NCI-H345 (cell line): ENCODE results near the gene ENTREP3.

Experiments
- DNase-seq: peaks from one replicate; lab custom pipeline; 2025; lab: John Stamatoyannopoulos, UW

Gene ENTREP3

DNA sequence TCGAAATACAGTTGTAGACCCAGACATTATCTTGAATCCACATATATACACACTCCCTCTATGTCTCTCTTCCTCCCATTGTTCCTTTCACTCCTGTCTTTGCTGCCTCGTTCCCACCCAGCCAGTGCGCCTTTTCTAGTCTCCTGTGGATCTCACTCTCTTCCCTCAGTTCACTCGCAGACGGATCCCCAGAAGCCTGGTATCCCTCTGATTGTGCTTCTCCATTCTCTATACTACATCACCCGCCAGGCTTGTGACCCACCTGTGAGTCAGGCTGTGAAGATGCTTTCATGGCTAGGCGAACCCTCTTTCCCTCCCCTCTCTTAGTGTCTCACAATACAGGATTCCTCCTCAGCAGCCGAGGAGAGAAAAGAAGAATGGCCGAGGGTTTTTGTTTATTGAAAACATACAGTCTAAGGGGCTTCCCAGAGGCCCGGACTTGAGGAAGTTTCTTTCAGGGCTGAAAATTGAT lies 23.4 kb upstream of the ENTREP3 start:
- no peak for DNase-seq

GRCh38 chr1:155277902-155278688 lies 22.8 kb upstream of the ENTREP3 start:
- DNase-seq = peak; percentile 89

GRCh38 chr1:155277070-155277901 lies 22.0 kb upstream of the ENTREP3 start, which contains the start of gene HCN3:
Gene HCN3 (plus strand): TSS chr1:155277463. CDS start chr1:155277591, 128 bp downstream.
- DNase-seq = peak; percentile 100

GRCh38 chr1:155273343-155274245 lies 18.3 kb upstream of the ENTREP3 start, which contains the start of gene CLK2:
Gene CLK2 (minus strand): TSS chr1:155273504. CDS start chr1:155270977, 2,527 bp downstream.
- peak; percentile 100 for DNase-seq

DNA sequence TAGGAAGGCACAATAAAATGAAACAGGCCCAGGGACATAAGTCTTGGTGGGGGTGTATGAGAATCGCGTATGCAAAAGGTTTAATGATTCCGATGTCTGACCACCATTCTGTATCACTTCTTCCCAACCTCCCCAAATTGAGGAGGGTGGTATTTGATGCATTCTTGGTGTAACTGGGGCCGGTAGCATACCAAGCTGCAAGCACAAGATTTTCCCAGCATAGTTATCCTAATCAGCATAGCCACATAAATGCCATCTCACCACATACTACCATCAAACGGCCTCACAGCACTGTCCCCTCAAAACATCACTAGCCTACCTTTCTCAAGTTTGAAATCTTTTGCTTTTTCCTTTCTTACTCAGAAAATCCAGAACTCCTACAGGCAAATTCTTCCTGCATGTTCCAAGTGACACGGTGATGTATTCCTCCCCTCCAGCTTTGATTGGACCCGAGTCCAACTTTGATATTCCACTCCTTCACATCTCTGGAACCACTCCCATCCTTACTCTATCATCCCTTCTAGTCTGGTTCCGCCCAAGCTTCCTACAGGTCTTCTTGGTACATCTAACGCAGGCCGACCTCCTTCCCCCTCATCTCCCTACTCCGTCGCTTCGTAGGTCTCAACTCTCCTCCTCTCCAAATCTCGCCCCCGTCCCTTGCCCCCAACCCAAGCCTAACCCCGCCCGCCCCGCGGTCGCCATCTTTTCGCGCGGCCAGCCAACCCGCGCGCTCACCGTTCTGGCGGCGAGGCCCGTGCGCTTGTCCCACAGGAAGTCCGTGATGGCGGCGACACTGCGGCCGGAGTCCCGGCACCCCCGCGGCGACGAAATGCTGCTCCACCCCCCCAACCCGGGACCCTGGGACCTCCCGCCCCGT lies 17.4 kb upstream of the ENTREP3 start:
- DNase-seq = peak; percentile 89

- DNase-seq = no peak
Observed at GRCh38 chr1:155269381-155269780, 14.1 kb upstream of the ENTREP3 start.

- DNase-seq = no peak
Observed at GRCh38 chr1:155268630-155269029, 13.3 kb upstream of the ENTREP3 start.

- DNase-seq = no peak
Observed at GRCh38 chr1:155267373-155267772, 12.1 kb upstream of the ENTREP3 start.

GRCh38 chr1:155266553-155266952 lies 11.3 kb upstream of the ENTREP3 start:
- DNase-seq = no peak

- DNase-seq = no peak
Observed at GRCh38 chr1:155263067-155263466, 7.8 kb upstream of the ENTREP3 start.

DNA sequence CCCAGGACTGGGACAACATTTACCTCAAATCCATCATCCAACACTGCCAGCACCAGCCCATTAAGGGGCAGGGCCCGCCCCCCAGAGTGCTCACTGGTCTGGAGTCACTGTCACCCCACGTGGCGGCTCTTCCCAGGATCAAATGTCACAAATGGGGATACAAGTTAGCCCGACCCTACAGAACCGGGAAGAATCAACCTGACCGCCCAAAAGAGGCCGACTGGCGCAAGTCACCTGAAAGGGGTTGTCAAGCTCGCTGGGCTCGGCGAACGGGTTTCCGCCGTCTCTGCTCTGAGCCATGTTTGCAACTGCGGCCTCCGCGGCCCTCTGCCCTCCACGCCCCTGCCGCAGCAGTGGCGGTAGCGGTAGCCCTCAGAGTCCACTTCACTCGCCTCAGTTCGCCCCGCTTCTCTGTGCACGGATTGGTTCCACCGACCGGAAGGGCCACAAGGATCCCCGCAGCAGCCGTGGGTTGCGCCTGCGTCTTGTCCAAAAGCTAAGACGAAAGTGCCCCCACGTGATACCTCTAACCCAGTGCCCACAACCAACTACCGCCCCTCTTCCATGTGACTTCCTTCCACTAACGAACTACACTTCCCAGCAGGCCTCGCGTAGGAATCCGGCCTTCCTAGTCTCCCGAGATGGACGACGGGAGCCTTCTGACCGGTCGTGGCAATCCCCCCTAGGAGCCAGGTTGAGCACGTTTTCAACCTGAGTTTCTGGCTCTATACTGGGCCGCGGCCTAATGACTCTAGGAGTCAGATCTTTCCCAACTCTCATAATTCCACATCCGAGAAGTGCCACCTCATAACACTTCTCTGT lies 6.8 kb upstream of the ENTREP3 start, which contains the start of gene SCAMP3:
SCAMP3 (minus strand) TSS at position 509 of the 822 bp plus-strand sequence; CDS start at position 300, 209 bp downstream.
- peak; percentile 100 for DNase-seq

- DNase-seq = no peak
Observed at GRCh38 chr1:155261493-155261851, 6.2 kb upstream of the ENTREP3 start.

GRCh38 chr1:155260276-155260675 lies 5.0 kb upstream of the ENTREP3 start:
- no peak for DNase-seq

DNA sequence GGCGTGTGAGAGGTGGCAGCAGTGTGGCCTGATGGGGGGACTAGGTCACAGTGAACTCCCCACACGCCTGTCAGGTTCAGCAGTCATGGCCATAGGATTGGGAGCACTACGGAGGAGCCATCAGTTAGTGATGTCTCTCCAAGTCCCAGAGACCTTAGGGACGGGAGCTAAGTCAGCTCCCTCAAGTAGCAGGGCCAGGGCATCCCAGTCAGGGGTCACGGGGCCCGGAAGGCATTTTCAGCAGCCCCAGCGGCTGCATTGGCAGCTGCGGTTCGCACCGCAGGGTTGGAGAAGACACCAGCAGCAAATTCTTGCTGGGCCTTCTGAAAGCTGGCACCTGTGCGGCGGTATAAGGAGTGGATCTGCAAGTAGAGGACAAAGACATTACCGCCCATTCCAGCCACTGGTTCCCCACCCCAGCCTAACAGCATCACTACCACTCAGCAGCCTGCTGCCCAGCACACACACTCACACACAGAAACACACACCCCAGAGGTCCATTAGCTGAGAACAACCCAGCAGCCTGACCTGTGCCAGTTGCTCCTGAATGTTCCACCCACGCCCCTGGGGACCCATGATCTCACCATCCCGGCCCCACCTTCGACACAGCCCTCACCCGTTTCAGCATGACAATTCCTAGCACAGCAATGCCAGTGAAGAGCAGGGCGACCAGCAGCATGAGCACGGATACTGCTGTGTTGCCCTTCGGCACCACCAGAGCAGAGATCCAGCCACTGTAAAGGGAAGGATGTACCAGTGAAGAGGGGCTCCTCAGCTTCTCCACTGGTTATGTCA lies 972 bp upstream of the ENTREP3 start:
- no peak for DNase-seq

DNA sequence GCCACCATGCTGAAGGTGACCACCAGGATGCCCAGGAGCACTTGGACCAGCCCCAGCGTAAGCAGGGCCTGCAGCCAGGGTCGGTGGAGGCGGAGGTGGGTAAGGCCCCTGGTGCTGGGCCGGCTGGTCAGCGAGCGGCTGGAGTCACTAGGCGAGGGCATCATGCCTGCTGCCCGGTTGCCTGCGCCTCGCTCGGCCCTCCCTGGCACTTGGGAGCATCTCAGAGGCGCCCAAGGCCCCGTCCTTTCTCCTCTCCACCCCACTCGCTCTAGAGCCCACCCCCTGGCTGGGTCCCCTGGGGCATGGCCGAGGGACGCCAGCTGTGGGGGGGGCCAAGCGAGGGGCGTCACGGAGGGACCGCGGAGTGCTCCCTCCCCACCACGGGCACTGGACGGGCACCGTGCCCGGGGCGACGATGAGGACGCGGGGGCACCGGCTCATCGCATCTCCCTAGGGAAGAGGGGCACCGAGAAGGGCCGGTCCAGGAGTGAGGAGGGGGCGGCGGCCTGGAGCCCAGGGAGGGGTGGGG lies 505 bp downstream of the ENTREP3 start:
- peak; percentile 61 for DNase-seq

DNA sequence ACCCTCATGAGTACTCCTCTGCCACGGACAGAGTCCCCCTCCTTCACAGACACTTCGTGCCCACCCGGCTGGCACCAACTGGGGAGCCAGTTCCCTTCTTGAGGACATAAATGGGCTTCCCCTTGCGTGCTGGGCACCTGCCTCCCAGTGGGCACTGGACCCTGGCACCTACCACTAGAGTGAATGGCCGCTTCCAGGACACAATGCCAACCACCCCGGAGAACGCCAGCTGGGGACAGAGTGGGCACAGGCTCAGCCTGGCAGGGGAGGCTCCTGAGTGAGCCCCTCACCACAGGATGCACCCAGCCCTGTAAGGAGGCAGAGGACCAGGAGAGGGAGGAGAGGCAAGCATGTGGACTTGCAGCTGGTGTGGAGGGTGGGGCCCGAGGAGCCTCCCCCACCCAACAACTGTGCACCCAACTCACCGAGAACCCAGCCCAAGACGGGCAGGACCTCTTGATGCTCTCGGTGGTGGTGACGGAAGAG lies 1.0 kb downstream of the ENTREP3 start:
- DNase-seq = no peak

- no peak for DNase-seq
Observed at GRCh38 chr1:155253797-155254196, 1.5 kb downstream of the ENTREP3 start.

DNA sequence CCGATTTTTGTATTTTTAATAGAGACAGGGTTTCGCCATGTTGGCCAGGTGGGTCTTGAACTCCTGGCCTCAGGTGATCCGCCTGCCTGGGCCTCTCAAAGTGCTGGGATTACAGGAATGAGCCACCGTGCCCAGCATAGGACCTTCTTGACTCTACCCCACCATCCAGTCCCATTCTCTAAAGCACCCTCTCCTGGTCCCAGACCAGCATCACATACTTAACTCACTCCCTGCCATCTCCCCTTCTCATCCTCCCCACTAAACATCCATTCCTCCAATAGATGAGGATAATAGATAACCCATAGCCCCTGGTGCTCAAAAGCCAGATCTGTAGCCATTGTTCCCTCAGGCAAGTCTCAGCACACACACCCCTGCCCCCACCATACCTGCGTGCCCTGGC lies 2.1 kb downstream of the ENTREP3 start:
- DNase-seq = no peak

- DNase-seq = no peak
Observed at GRCh38 chr1:155251566-155251965, 3.7 kb downstream of the ENTREP3 start.
